ENCODE data around the gene PNPLA1.

Gene PNPLA1

GRCh38 chr6:36319821-36320220, 50.0 kb downstream of the PNPLA1 start:
- no peak for DNase-seq
- Histone ChIP-seq H3K4me1 (ENCODE audit: low read length) (peaks cover 5% of the 10 kb centered on the region), H3K79me2 (ENCODE audit: low read length) (no peaks in the 10 kb centered on the region), H4K20me1 (ENCODE audit: insufficient read depth, low read length) (no peaks in the 10 kb centered on the region), H3K4me3 (ENCODE audit: low read length) (no peak overlapping the region), H3K9me3 (replicated peaks; ENCODE audit: insufficient read depth, low read length) (no peaks in the 10 kb centered on the region), H3K27ac (ENCODE audit: low read length) (no peak overlapping the region), H3K27me3 (replicated peaks; ENCODE audit: insufficient read depth, low read length) (no peaks in the 10 kb centered on the region), H3K9ac (ENCODE audit: low read length) (no peak overlapping the region), H3K9me2 (replicated peaks; ENCODE audit: insufficient read depth, low read length) (no peaks in the 10 kb centered on the region), H2AFZ (ENCODE audit: low read length) (peak overlapping the region; percentile 56; the same call in 1 of the 2 replicates), H3K36me3 (replicated peaks; ENCODE audit: insufficient read depth, low read length) (no peaks in the 10 kb centered on the region), H3K4me2 (ENCODE audit: low read depth, low read length) (peak overlapping the region; percentile 60), H3F3A (ENCODE audit: insufficient read depth, low read length) (no peaks in the 10 kb centered on the region)
- TF ChIP-seq CTCF (IDR thresholded peaks at IDR 0.05; ENCODE audit: low read length): no peak
- no peak for TF ChIP-seq EZH2phosphoT487 (IDR thresholded peaks at IDR 0.05; ENCODE audit: low read length)

- Histone ChIP-seq H3K4me3 (ENCODE audit: low read length) (no peak overlapping the region), H2AFZ (ENCODE audit: low read length) (no peak overlapping the region)
Measured at GRCh38 chr6:36320475-36320874, 50.6 kb downstream of the PNPLA1 start.

GRCh38 chr6:36322591-36322990, 52.7 kb downstream of the PNPLA1 start:
- H3K27me3 ChIP-seq (replicated peaks; ENCODE audit: insufficient read depth, low read length): no peaks in the 10 kb centered on the region
- no peaks in the 10 kb centered on the region for H4K20me1 ChIP-seq (ENCODE audit: insufficient read depth, low read length)
- no peak for DNase-seq
- no peaks in the 10 kb centered on the region for H3K9me2 ChIP-seq (replicated peaks; ENCODE audit: insufficient read depth, low read length)
- no peaks in the 10 kb centered on the region for H3F3A ChIP-seq (ENCODE audit: insufficient read depth, low read length)
- TF ChIP-seq EZH2 (optimal IDR thresholded peaks at IDR 0.05; ENCODE audit: low read depth, low read length) (no peak), EZH2phosphoT487 (IDR thresholded peaks at IDR 0.05; ENCODE audit: low read length) (no peak), CTCF (IDR thresholded peaks at IDR 0.05; ENCODE audit: low read length) (no peak)
- no peak overlapping the region for H3K4me2 ChIP-seq (ENCODE audit: low read depth, low read length)
- no peak overlapping the region for H3K4me3 ChIP-seq (ENCODE audit: low read length)
- no peaks in the 10 kb centered on the region for H3K79me2 ChIP-seq (ENCODE audit: low read length)
- no peak overlapping the region for H3K9ac ChIP-seq (ENCODE audit: low read length)
- no peaks in the 10 kb centered on the region for H3K36me3 ChIP-seq (replicated peaks; ENCODE audit: insufficient read depth, low read length)
- H3K9me3 ChIP-seq (replicated peaks; ENCODE audit: insufficient read depth, low read length): no peaks in the 10 kb centered on the region
- H3K4me1 ChIP-seq (ENCODE audit: low read length): peaks cover 5% of the 10 kb centered on the region
- H2AFZ ChIP-seq (ENCODE audit: low read length): no peak overlapping the region
- H3K27ac ChIP-seq (ENCODE audit: low read length): no peak overlapping the region

More at GRCh38 chr6:36320475-36320874, 50.6 kb downstream of the PNPLA1 start:
- Histone ChIP-seq H3K9me2 (replicated peaks; ENCODE audit: insufficient read depth, low read length) (no peaks in the 10 kb centered on the region), H3K27ac (ENCODE audit: low read length) (no peak overlapping the region), H3K9ac (ENCODE audit: low read length) (no peak overlapping the region), H3F3A (ENCODE audit: insufficient read depth, low read length) (no peaks in the 10 kb centered on the region), H3K4me2 (ENCODE audit: low read depth, low read length) (no peak overlapping the region), H3K9me3 (replicated peaks; ENCODE audit: insufficient read depth, low read length) (no peaks in the 10 kb centered on the region), H4K20me1 (ENCODE audit: insufficient read depth, low read length) (no peaks in the 10 kb centered on the region), H3K27me3 (replicated peaks; ENCODE audit: insufficient read depth, low read length) (no peaks in the 10 kb centered on the region), H3K4me1 (ENCODE audit: low read length) (peaks cover 5% of the 10 kb centered on the region), H3K79me2 (ENCODE audit: low read length) (no peaks in the 10 kb centered on the region), H3K36me3 (replicated peaks; ENCODE audit: insufficient read depth, low read length) (no peaks in the 10 kb centered on the region)
- TF ChIP-seq EZH2phosphoT487 (IDR thresholded peaks at IDR 0.05; ENCODE audit: low read length): no peak
- no peak for TF ChIP-seq EZH2 (optimal IDR thresholded peaks at IDR 0.05; ENCODE audit: low read depth, low read length)
- no peak for TF ChIP-seq CTCF (IDR thresholded peaks at IDR 0.05; ENCODE audit: low read length)
- DNase-seq: no peak
